HPDE6-E6E7 (cell line): ENCODE data around the gene TNFRSF6B.
"Not testable (repeated sequence)": the region's sequence is repeated elsewhere in the genome, so short reads cannot be mapped to it uniquely, and the experiment has no call there.

Experiments
- DNase-seq: peaks from one replicate; pipeline ENCODE4 v3.0.0; 2011; ENCODE audit warnings: missing footprints; ENCODE audit errors: extremely low spot score

TNFRSF6B gene

GRCh38 chr20:63708301-63709148 is 12.1 kb downstream of the TNFRSF6B start:
- DNase-seq: no peak

- DNase-seq: no peak
Observed at GRCh38 chr20:63709149-63709527, 12.7 kb downstream of the TNFRSF6B start.

DNA sequence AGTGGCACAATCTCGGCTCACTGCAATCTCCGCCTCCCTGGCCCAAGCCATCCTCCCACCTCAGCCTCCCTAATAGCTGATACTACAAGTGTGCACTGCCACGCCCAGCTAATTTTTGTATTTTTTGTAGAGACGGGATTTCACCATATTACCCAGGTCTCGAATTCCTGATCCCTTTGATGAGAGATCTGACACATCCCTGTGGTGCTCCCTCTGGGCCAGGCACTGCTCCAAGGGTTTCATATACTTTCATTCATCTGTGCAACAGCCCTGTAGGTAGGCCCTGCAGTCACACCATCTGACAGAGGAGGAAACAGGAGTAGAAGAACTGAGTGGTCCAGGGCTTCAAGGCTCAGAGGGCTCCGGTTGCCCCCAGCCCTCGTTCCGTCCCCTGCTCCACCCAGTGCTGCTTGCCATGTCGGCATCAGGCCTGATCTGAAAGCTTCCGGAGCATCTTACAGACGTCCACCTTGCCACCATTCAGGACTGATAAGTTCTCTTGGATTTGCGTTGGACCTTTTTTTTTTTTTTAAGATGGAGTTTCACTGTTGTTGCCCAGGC is 14.7 kb downstream of the TNFRSF6B start:
- no peak for DNase-seq

DNA sequence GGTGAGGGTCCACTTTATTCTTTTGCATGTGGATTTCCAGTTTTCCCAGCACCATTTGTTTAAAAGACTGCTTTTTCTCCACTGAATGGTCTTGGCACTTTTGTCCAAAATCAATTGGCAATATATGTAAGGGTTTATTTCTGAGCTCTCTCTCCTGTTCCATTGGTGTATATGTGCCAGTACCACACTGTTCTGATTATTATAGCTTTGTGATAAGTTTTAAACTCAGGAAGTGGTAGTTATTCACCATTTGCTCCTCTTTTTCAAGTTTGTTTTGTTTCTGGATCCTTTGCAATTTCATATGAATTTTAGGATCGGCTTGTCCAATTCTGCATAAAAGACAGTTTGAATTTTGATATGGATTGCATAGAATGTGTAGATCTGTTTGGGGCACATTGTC is 15.7 kb downstream of the TNFRSF6B start:
- DNase-seq: no peak

GRCh38 chr20:63714858-63715257 is 18.4 kb downstream of the TNFRSF6B start:
- DNase-seq: no peak

GRCh38 chr20:63718996-63719395 is 22.5 kb downstream of the TNFRSF6B start:
- no peak for DNase-seq

DNA sequence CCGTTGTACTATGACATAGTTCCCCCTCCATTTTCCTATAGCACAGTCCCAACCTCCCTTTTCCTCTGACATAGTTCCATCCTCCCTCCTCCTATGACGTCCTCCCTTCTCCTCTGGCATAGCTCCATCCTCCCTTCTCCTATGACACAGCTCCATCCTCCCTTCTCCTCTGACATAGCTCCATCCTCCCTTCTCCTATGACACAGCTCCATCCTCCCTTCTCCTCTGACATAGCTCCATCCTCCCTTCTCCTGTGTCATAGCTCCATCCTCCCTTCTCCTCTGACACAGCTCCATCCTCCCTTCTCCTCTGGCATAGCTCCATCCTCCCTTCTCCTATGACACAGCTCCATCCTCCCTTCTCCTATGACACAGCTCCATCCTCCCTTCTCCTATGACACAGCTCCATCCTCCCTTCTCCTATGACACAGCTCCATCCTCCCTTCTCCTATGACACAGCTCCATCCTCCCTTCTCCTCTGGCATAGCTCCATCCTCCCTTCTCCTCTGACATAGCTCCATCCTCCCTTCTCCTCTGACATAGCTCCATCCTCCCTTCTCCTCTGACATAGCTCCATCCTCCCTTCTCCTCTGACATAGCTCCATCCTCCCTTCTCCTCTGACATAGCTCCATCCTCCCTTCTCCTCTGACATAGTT is 26.6 kb downstream of the TNFRSF6B start:
- not testable (repeated sequence) for DNase-seq

DNA sequence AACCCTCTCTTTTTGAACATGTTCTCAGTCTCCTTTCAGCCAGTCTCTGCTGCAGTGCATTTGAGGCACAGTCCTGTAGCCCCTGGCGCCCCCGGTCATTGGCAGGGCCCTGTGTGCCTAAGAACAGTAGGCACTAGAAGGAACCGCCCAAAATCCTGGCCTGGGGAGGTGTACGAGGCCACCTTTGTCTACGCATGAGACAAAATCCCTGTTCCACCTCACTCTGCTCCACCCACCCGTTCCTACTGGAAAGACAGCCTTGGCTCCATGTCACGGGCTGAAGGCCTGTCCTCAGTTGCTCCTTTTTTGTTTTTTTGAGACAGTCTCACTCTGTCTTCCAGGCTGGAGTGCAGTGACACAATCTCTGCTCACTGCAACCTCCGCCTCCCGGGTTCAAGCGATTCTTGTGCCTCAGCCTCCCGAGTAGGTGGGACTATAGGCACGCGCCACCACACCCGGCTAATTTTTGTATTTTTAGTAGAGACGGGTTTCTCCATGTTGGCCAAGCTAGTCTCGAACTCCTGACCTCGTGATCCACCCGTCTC is 33.8 kb downstream of the TNFRSF6B start:
- not testable (repeated sequence) for DNase-seq

GRCh38 chr20:63731410-63731809 is 35.0 kb downstream of the TNFRSF6B start:
- no peak for DNase-seq

GRCh38 chr20:63732118-63733095 is 36.0 kb downstream of the TNFRSF6B start:
- DNase-seq: no peak

DNA sequence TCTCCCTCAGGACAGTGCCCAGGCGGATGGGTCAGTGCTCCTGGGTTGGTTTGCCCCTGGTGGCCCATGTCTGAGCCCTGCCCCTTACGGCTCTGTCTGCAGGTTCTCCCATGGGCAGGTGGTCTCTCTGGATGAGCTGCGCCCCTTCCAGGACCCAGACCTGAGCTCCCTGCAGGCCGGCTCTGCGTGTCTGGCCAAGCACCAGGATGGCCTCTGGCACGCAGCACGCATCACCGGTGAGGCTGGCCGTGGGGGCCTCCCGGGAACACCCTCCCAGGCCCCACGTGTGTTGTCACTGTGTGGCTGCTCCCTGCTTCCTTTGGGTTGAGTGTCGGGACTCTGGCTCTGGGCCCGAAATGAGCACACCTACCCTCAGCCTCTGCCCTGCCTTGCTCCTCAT is 36.7 kb downstream of the TNFRSF6B start:
- no peak for DNase-seq

GRCh38 chr20:63733579-63734081 is 37.2 kb downstream of the TNFRSF6B start:
- no peak for DNase-seq

- no peak for DNase-seq
Observed at GRCh38 chr20:63734111-63734945, 37.9 kb downstream of the TNFRSF6B start.

GRCh38 chr20:63734946-63735858 is 38.8 kb downstream of the TNFRSF6B start:
- DNase-seq: no peak

DNA sequence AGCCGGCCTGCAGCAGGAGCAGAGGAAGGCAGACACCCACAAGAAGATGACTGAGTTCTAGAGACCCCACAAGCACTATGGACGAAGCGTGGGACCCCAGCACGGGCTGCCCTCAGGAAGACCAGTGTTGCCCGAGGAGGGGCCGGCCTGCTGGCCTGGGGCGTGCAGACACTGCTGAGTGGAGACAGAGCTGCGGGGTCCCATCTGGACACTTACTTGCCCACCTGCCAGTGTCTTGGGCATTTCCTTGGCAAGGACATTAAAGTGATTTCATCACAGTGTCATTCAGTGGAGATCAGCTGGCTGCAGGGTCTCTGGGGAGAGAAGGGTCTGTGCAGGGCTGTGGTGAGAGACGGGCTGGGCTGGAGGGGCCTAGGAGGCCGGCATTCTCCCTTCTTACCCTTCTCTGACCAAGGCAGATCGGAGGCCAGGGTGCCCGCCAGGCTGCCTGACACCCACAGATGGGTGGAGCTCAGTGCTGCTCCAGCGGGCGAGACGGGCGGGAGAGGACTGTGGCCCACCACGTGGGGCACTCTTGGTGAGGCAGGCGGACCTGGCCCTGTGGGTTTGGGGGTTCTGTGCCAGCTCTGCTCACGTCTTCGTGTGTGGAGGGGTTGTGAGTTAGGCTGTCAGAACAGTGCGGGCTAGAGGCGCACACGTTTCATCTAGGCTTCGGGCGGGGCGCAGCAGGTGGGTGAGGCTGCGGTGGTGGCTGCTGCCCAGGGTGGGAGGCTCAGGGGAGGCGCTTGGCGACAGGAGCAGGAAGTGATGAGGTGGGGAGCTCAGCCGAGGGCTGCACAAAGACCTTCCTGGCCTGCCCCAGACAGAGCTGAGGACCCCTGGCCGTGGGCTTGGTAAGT is 39.6 kb downstream of the TNFRSF6B start, which contains the start of gene LIME1:
Gene LIME1 (plus strand): TSS at position 806 of the 860 bp plus-strand sequence. CDS start 886 bp downstream, outside the sequence.
- DNase-seq: no peak

DNA sequence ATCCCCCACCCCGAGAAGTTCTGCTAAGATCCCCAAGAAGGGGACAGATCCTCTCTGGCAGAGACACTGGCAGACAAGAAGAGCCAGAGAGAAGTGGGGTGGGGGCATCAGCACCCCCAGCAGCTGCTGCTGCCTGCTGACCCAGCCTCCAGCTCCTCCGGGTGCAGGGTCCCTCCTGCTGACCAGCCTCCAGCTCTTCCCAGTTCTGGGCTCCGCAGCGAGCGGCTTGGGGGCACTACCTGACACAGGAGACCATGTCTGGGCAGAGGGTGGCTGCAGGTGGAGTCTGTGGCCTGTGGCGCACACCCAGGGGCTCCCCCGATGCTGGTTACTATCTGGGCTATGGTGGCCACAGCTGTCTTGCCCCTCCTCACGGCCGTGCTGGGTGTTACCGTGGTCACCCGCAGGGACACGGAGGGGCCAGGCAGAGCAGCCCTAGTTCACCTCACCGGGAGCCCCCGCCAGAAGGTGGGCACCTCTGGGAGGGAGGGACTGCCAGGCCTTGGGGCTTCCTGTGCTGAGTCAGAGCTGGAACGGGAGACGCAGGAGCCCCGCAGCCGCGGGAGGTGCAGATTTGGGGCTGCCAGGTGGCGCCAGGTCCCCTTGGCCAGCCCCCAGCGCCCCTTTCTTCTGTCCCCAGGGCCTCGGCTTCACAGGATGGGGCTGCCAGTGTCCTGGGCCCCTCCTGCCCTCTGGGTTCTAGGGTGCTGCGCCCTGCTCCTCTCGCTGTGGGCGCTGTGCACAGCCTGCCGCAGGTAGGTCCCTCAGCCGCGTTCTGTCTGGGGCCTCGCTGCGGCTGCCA is 40.6 kb downstream of the TNFRSF6B start:
- DNase-seq: no peak

DNA sequence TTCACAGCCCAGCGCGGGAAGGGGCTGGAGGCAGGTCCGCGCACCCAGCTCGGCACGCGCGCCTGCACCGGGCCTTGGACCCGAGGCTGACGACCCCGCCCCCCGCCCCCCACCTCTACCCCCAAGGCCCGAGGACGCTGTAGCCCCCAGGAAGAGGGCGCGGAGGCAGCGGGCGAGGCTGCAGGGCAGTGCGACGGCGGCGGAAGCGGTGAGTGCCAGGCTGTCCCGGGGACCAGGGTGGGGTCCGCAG is 41.2 kb downstream of the TNFRSF6B start:
- DNase-seq: no peak
